Hematopoietic multipotent progenitor cell (in vitro differentiated cells): ENCODE measurements around the gene TLE2. TPM values are rescaled to one million over a fixed set of nuclear protein-coding genes. Genes with fewer than 3 reads are reported as not detected.

Experiments used
- DNase-seq, 3 donors: peaks; one replicate each; pipeline ENCODE4 v3.0.0-alpha.2; 2011 to 2015; ENCODE audit warnings: low read depth in 2 of 3, low spot score in 2 of 3
- total RNA-seq: library from RNA; depleted of rRNA; stranded (reverse); fragments of >200 nt; gene quantifications from one replicate; pipeline ENCODE4 v1.2.3, GENCODE V29; 2012

The TLE2 gene
- total RNA-seq, 1 donor, result 0.27 TPM

DNA sequence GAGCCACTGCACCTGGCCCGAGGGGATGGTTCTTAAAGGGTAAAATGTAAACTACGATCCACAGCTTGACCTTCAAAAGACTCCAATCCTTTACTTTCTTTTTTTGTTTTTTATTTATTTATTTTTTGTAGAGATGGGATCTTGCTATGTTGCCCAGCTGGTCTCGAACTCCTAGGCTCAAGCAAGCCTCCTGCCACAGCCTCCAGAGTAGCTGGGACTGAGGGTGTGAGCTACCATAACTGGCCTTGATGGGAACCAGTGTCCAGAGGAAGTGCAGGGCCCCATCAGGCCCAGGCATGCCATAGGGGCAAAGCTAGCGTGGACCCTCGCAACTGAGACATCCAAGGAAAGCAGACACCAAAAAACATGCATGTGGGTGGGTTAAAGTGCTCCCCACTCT, 66.0 kb downstream of the TLE2 start:
- no peak for DNase-seq

DNA sequence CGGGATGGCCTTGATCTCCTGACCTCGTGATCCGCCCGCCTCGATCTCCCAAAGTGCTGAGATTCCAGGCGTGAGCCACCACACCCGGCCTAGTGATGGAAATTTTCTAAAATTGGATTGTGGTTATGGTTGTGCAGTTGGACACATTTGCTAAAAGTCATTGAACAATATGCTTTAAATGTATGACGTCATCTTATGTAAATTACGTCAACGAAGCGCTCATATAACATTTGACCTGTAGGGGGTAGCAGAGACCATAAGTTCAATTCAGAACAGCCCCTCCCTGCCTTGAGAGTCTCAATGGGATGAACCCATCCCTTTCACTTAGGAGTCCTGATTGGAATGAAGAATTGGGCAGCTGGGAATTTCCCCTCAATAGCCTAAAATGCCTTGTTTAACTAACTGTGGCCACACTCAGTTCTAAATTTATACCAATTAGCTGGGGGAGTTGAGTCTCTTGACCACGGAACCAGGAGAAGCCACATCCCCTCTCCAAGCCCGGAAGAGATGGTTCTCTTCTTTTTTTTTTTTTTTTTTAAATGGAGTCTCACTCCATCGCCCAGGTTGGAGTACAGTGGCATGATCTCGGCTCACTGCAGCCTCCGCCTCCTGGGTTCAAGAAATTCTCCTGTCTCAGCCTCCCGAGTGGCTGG, 66.9 kb downstream of the TLE2 start:
- DNase-seq, result peak; percentile 50 to 88 (median 84)

DNA sequence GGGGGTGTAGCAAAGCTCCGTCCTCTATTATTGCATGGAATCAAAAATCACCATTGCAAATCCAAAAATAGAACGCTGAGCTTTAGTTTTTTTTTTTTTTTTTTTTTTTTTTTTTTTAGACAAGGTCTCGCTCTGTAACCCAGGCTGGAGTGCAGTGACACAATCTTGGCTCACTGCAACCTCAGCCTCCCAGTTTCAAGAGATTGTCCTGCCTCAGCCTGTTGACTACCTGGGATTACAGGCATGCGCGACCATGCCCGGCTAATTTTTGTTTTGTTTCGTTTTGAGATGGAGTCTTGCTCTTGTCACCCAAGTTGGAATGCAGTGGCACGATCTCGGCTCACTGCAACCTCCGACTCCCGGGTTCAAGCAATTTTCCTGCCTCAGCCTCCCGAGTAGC, 69.0 kb downstream of the TLE2 start:
- DNase-seq, result no peak

DNA sequence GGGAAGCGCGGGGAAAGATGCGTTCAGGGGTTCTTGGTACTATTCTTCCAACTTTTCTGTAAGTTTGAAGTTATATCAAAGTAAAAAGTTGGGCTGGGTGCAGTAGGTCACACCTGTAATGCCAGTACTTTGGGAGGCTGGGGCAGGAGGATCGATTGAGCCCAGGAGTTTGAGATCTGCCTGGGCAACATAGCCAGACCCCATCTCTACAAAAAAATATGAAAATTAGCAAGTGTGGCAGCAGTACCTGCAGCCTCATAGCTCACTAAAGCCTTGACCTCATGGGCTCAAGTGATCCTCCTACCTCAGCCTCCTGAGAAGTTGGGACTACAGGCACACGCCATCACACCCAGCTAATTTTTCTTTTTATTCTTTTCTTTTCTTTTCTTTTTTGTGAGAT, 71.9 kb downstream of the TLE2 start:
- DNase-seq, result no peak

DNA sequence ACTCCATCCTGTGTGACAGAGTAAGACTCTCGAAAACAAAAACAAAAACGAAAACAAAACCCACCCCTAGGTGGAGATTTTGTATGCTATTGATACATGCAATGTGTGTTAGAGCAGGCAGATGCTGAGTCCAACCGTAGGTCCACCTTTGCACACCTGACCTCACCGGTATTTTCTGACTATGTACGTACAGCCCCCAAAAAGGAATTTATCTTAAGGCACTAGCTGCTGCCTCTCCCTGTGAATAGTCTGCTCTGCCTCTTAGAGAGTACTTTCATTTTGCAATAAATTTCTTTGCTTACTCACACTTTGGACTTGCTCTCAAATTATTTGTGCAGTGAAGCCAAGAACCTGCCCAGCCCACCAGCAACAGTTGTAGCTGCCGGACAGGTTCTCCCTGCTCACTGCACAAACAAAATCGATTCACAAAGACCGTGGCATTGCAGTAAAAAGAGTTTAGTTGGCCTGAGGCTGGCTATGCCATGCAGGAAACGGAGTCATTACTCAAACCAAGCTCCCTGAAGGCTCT, 76.1 kb downstream of the TLE2 start:
- no peak for DNase-seq

DNA sequence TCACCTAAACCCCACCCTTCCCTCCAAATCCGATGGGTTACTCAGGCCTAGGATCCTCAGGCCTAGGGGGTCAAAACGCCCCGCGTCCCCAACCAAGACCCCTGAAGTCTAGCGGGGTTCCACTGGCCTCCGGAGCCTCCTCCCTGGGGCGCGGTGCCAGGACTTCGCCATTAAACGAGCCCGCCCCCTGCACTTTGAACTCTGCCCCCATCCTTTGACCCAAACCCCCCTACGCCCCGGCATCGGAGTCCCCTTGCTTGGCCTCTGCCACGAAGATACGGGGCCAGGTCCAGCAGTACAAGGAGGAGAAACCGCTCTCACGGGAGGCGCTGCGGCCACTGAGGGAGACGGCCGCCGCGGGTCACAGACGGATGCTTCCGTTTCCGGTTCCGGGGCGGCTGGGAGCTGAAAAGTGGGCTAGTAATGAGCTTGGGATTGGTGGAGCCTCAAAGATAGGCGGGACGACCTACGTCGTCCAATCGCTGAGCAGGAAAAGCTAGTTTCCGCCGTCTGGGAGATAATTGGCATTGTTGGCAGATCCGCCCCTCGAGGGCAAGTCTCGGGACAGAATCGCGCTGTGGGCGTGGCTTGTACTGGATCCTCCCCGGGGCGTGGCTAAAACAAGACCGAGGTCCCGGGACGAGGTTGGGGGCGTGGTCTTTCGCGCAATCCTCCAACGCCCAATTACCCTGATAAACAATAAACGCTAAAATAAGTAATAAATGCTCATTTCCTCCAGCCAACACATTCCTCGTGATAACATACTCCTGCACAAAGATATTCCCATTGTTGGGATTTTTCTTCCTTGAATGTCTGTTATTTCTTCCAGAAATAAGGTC, 78.6 kb downstream of the TLE2 start:
- DNase-seq, result peak; percentile 97 to 99 (median 99)

DNA sequence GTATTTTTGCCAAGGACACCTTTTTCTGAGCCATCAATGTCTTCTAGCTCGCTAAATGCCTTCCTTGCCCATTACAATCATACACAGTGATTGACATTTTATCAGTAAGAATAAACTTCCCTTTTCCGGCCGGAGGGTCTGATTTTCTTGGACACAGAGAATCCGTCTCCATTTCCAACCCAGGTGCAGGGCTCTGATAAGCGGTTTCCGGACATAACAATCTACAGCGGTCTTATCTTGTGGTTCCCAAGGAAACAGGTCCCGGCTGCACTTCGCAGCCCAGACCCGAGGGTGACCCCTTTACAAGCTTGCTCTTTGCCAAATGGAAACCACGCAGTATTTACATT, 79.2 kb downstream of the TLE2 start:
- DNase-seq, result peak in 2 of 3 donors; percentile 88 to 94

Other genes starting within 250 kb of the TLE2 start
- 50.6 TPM for gene SGTA, start 246.0 kb downstream of the TLE2 start, total RNA-seq
- gene THOP1, start 243.8 kb downstream of the TLE2 start, total RNA-seq, result 102 TPM
- 4.8 TPM for gene ZNF554, start 209.4 kb downstream of the TLE2 start, total RNA-seq
- gene ZNF555, start 187.8 kb downstream of the TLE2 start, total RNA-seq, result 5.9 TPM
- gene ZNF556, start 161.9 kb downstream of the TLE2 start, total RNA-seq, result not detected
- gene ZNF57, start 128.4 kb downstream of the TLE2 start, total RNA-seq, result 3.5 TPM
- 3.8 TPM for gene ZNF77, start 84.3 kb downstream of the TLE2 start, total RNA-seq
- 0.27 TPM for gene TLE6, start 51.7 kb downstream of the TLE2 start, total RNA-seq
- gene TLE5, start 33.2 kb upstream of the TLE2 start, total RNA-seq, result 304 TPM
- 18.6 TPM for gene GNA11, start 65.1 kb upstream of the TLE2 start, total RNA-seq
- gene GNA15, start 106.8 kb upstream of the TLE2 start, total RNA-seq, result 258 TPM
- gene S1PR4, start 149.5 kb upstream of the TLE2 start, total RNA-seq, result 331 TPM
- gene NCLN, start 156.7 kb upstream of the TLE2 start, total RNA-seq, result 53.9 TPM
- gene CELF5, start 195.4 kb upstream of the TLE2 start, total RNA-seq, result under 0.01 TPM